Posterior vena cava (tissue), 2 donors: ENCODE data around the gene RAPGEF2. TPM values are rescaled to one million over a fixed set of nuclear protein-coding genes. Genes with fewer than 3 reads are reported as not detected.

Source experiments
- DNase-seq: peaks from one replicate; pipeline ENCODE4 v3.0.0-alpha.2; 2020; ENCODE audit warnings: low spot score
- intact Hi-C, 2 donors: fragments of 100-400 bp; cut with DNase I; formaldehyde crosslinking; loops; one replicate each; pipeline versions ENCODE4 v1.14.1 to v1.14.2; 2022 to 2023
- total RNA-seq, 2 donors: library from RNA; stranded (reverse); fragmentation: NEBNext Ultra II Directional; extraction: Animal tissue kit (Norgen Biotek cat#: 25700); gene quantifications; one replicate each; pipeline ENCODE4 v1.2.1, GENCODE V29; 2021
- donor health status: DM: yes; HTN: yes; CAD: no.
- donor health status: DM: yes; HTN: yes; CAD: no.

RAPGEF2 gene
- total RNA-seq, 2 donors from 2014 or later = 25.6 to 28.2 TPM

DNA sequence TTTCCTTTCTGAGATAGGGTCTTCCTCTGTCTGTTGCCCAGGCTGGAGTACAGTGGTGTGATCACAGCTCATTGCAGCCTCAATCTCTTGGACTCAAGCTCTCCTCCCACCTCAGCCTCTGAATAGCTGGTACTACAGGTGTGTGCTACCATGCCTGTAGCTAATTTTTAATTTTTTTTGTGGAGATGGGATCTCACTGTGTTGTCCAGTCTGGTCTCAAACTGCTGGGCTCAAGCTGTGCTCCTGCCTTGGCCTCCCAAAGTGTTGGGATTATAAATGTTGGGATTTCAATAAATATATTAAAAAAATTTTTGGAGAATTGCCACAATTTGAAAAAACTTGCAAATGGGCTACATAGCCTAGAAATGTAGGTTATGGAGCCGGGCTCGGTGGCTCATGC, 18.5 kb downstream of the RAPGEF2 start:
- intact Hi-C loops = no loop called here
- DNase-seq = no peak

DNA sequence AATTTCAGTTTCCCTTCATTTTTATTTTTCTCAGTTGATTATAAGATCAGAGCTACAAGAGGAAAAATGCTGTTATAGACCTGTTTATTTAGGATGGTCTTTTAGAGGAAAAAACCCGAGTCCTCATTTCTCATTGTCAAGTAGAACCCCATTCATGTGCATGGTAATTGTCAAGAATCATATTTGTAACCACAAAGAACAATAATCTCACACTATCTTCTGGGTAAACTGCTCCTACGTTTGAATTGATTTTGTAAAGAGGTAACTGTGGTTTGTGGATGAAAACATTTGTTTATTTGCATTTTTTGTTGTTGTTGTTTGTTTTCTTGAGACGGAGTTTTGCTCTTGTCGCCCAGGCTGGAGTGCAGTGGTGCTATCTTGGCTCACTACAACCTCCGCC, 23.8 kb downstream of the RAPGEF2 start:
- intact Hi-C loops = no loop called here
- DNase-seq = no peak

DNA sequence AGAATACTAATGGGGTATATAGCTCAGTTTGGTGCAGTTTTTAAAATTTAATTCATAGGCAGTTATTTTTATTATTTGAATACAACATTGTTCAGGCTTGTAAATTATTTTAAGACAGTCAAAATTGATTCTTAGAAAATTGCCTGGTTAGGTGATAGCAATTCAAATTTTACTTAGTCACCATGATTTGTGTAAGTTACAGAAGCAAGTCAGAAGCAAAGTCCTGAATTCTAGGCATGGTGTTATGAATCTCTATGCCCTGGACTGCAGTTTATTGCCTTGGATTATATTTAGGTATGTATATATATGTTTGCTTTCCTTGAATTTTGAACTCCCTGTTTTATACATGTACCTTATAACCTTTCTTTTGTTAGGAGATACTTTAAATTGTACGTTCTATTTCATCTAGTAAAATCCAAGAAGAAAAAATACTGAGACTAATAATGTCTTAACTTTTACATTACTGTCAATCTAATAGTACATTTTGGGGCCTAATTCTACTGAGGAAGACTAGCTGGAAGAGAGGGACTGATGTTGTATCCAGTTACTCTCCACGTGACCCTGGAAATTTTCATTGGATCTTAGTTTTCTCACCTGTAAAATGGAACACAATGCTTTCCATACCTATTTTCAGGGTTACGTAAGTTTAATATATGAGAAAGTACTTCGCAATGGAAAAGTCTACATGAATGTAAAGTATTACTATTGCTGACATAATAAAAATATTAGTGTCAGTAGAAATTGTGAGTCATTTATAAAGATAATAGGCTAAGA, 25.1 kb downstream of the RAPGEF2 start:
- DNase-seq = no peak

DNA sequence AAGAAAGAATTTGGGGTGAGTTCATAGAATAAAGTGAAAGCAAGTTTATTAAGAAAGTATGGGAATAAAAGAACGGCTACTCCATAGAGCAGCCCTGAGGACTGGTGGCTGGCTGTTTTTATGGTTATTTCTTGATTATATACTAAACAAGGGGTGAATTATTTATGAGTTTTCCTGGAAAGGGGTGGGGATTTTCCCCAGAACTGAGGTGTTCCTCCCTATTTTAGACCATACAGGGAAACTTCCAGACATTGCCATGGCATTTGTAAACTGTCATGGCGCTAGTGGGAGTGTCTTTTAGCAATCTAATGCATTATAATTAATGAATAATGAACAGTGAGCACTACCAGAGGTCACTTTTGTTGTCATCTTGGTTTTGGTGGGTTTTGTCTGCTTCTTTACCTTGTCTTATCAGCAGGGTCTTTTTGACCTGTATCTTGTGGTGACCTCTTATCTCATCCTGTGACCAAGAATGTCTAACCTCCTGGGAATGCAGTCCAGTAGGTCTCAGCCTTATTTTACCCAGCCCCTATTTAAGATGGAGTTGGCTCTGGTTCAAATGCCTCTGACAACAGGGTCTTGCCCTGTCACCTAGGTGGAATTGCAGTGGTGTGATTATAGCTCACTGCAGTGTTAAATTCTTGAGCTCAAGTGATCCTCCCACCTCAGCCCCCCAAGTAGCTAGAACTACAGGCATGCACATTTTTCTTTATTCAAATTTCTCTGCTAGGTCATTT, 27.1 kb downstream of the RAPGEF2 start:
- no peak for DNase-seq
- intact Hi-C loops = no loop called here

More for the DNA sequence above, 25.1 kb downstream of the RAPGEF2 start:
- intact Hi-C loops = no loop called here

DNA sequence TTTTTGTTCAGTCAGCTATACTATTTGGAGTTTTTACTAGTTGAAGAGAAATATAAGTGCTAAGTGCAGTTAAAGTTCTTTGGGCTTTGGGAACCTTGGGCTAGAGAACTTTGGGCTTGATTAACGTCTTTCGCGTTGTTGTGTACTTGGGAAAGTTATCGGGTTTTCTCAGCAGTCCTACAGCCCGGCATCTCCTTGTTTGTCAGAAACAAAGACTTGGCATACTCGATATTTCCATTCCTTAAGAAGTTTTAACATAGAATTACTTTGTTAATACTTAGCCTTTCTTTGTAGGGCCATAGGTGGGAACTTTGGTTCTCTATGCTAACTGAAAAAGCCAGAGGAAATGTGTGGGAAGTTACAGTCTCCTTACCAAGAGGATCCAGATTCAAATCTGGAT, 28.7 kb downstream of the RAPGEF2 start:
- no peak for DNase-seq
- intact Hi-C loops = no loop called here

DNA sequence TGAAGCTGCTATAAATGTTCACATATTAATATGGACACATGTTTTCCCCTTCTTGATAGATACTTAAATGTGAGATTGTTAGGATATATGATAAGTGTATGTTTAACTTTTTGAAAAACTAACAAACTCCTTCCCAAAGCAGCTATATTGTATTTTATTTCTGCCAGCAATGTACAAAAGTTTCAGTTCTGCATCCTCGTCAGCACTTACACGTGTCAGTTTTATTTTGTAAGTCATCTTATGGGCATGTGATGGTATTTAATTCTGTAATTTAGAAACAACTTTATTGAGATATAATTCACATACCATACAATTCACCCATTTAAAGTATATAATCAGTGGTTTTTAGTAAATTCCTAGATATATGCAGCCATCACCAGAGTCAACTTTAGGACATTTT, 31.6 kb downstream of the RAPGEF2 start:
- intact Hi-C loops = no loop called here
- no peak for DNase-seq

DNA sequence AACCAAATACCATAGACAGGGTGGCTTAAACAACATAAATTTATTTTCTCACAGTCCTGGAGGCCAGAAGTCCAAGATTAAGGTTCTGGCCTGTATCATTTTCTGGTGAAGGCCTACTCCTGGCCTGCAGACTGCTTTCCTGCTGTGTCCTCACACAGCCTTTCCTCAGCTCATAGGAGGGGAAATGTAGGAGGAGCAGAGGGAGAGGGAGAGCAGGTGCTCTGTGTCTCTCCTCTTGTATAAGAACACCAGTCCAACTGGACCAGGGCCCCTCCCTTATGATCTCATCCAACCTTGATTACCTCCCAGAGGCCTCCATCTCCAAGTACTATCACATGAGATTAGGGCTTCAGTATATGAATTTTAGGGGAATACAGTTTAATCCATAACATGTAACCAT, 34.3 kb downstream of the RAPGEF2 start:
- intact Hi-C loops = no loop called here
- DNase-seq = no peak

DNA sequence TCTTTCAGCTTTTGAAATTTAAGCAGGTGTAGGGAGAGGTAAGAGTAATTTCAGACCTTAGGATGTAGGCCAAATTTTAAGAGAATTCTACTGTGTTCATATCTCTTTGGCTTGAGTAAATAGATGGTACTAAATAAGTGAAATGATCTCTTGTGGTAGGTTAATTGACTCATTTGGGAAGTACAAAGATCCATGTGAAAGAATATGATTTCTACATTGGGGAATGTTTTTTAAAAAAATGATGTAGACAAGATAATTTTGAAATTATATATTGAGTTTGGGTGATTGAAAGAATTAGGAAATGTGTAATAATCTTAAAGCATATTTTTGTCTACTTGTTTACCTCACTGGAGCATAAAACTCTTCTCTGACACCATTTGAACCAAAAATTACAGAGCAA, 35.6 kb downstream of the RAPGEF2 start:
- intact Hi-C loops = no loop called here
- DNase-seq = no peak

DNA sequence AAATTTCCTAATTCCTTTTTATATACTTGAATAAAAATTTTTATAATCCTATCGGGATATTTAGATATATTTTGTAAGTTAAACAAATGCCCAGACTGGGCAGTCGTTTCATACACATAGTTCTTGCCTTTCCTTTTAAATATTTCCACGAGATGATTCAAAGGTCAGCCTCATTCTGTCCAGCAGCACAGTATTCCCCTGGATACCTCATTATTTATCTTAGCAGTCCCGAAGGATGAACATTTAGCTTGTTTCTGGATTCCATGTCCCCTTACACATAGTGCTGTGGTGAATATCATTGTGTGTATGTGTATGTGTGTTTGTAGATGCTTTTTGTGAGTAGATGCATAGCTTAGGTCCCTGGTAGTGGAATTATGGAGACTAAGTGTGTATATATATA, 38.3 kb downstream of the RAPGEF2 start:
- no peak for DNase-seq
- intact Hi-C loops = no loop called here

DNA sequence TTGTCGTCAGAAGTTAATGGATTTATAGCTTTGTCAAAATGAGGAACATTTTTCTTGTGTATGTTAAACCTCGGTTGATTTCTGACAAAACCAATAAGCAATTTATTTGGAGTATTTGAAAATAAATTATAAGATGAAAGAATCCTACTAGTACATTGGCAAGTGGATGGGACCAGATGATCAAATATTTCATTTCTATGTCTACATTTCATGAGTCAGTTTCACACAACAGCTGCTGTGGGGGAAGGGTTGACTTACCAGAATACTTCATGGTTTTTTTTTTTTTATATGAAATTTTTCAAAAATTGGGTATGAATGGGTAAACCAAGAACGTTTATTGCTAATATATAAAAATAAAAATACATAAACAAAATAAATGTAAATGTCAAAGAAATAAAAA, 39.4 kb downstream of the RAPGEF2 start:
- intact Hi-C loops = no loop called here

DNA sequence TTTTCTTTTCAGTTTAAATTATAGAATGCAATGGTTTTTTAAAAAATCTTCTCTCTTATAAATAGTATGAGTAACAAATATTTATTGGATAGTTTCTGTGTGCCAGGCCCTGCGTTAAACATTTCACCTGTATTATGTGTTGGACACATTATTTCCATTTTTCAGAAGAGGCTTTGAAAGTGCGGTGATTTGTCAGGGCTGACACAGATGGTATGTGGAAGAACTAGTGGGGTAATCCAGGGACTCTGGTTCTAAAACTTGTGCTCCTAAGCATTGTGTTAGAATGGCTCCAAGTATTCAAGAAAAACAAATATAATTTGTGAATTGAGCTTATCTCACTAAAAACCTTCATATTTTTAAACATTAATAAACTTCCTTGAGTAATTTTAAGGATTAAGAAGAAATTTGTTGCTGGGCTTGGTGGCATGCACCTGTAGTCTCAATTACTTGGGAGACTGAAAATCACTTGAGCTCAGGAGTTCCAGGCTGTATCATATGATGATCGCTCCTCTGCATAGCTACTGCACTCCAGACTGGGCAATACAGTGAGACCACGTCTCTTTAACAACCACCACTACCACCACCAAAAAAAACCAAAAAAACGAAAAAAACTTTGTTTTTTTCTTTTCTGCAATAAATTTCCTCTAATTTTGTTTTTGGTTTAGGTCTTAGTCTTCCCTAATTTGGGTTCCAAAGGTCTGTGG, 40.0 kb downstream of the RAPGEF2 start:
- DNase-seq = no peak
- intact Hi-C loops = no loop called here

More for the DNA sequence above, 39.4 kb downstream of the RAPGEF2 start:
- no peak for DNase-seq

DNA sequence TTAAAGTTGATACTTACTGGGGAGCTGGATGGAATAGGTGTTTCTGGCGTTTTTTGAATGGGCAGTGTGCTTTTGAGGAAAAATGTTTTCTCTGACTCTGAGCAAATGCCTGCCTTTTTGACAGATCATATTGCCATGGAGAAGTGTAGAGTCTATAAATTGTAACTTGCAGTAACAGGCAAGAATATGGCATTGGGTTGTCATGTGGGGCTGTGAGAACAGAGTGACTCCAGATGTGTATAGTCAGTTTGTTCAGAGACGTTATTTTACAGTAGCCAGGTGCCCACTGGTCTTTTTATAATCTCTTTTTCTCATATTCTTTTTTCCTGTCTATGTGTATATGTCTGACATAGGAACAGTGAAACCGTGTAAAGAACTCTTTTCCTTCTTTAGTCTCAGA, 40.8 kb downstream of the RAPGEF2 start:
- no peak for DNase-seq
- intact Hi-C loops = no loop called here

DNA sequence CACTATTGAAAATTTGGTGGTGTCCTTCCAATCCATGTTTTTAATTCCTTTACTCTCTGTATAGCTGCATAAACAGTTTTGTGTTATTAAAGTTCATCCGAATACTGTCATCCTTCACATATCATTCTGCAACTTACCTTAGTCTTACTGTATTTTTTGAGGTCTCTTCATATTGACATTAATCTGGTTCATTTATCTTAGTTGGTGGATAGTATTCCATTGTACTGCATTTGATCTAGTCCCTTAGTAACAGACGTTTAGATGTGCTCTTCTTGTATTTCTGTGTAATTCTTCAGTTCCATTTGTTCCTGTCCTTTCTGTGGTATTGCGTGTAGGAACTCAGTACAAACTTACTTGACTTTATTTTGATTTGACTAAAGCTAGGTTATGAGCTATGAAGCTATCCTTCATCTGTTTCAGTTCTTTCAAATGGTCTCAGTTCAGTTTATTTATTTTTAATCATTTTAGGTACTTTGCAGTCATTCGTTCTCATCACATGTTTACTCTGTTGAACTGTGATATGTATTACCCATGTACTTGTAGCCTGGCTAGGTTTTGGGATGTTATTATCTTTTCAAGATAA, 41.3 kb downstream of the RAPGEF2 start:
- intact Hi-C loops = no loop called here

DNA sequence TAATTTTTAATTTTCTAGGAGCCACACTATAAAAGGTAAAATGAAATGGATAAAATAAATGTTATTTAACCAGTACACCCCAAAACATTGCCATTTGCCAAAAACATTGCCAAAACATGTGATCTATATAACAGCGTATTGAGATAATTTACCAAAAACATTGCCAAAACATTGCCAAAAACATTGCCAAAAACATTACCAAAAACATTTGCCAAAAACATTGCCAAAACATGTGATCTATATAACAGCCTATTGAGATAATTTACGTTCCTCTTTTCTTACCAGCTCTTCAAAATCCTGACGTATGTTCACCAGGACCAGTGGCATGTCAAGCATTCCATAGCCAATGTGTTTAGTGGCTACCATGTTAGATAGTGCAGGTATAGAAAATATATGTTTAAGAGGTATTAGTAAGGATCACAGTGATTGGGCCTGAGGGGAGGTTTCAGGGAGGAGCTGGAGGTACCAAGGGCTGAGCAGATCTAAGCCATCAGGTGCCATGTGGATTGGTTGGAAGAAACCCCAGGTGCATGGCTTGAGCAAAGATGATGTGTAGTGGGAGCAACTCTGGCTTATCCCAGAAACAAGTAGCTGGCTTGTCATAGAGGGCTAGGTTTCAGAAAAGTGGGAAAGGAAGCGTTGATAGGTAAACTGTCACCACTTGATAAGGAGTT, 42.6 kb downstream of the RAPGEF2 start:
- DNase-seq = no peak
- intact Hi-C loops = no loop called here

More for the DNA sequence above, 41.3 kb downstream of the RAPGEF2 start:
- no peak for DNase-seq

DNA sequence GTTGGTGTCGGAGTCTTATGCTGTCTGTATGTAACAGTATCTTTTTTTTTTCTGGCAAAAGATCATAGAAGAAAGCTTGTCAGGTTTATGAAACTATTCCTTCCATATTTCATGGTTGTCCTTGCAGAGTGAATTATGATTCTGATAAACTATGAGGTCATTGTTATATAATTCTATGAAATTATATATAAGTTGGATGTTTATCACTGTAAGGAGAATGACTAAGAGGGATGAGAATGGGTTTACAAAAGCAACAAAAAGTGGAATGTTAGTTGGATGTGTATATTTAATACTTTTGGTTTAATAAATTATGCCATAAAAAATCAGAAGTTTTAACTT, 43.1 kb downstream of the RAPGEF2 start:
- no peak for DNase-seq
- intact Hi-C loops = no loop called here

DNA sequence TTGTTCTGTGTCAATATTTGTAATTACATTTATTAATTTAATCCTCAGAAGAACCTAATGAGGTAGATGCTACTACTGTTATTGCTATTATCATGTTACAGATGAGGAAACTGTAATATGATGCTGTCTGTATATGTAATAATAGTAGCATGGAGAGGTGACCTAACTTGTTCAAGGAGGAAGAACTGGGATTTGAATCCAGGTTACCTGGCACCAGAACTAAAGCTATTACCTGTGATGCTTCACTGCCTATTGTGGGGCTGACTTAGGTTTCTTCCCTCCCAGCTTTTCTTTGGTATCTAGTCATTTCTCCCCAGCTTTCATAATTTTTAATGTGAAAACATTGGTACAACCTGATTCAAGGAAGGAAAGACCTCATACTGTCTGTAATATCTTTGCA, 43.6 kb downstream of the RAPGEF2 start:
- intact Hi-C loops = no loop called here
- DNase-seq = no peak

DNA sequence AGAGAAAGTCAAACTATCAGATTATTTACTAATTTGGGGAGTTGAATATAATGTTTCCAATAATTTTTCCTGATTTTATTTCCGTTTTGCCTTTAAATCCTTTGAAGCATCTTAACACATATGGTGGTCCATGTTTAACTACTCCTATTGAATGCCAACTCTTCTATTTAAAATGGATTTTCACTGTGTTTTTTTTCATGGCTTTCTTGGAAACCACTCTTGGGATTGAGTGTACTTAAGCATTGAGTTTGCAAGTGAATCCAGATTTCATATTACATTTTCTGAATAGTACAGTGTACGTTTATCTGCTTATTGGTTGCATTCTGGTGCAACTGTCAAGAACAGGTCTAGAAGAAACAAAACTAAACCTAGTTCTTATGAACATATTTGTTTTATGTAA, 45.6 kb downstream of the RAPGEF2 start:
- intact Hi-C loops = no loop called here
- no peak for DNase-seq

DNA sequence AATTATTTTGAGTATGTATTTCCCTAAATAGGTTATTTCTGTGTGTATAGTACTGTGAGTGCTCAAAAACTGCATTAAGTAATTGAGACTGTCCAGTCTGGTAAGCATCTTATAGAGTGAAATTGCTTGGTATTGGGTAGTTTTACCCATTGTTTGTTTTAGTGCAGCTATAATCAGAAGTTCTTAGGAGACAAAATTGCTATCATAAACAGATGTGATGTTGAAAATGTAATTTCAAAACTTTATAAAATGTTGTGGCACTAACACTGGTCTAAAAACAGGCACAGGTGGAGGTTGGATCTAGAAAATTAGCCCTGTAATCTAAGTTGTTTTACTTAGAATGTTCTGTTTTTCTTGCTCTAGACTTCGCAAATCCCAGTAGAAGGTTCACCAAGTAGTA, 46.8 kb downstream of the RAPGEF2 start:
- no peak for DNase-seq
- intact Hi-C loops = no loop called here

DNA sequence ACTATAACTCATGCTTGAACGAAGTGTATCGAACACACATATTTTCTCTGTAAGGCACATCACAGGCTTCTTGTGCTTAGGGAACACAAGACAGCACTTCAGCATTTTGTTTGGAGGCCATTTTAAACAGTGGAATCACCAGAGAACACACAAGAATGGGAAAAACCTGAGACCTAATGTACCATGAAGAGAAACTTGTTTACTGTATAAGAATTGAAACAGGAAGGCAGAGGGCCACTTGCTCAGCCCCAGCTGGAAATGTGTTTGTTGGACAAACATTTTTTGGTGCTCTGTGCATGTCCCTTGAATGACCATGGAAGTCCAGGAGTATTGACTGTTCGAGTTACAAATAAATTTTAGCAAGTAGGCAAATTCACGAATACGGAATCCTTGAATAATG, 47.5 kb downstream of the RAPGEF2 start:
- intact Hi-C loops = no loop called here
- no peak for DNase-seq
